K562 (cell line): ENCODE results near the gene PROK1.

Experiments
- BCLAF1 ChIP-seq, 2 experiments: fragments of 450-650 bp in 1 of 2; IDR thresholded peaks; 2 replicates each; pipeline ENCODE4 v1.6.1; 2011 to 2017; ENCODE audit warnings: low read depth in 2 of 2, antibody characterized with exemption in 1 of 2, borderline replicate concordance in 1 of 2, low read length in 1 of 2, mild to moderate bottlenecking in 1 of 2, mixed read lengths in 1 of 2; ENCODE audit not compliant: control insufficient read depth in 1 of 2
- CHCHD3 ChIP-seq: fragments of 250-450 bp; sonication (Bioruptor Pico); IDR thresholded peaks from 2 replicates; pipeline ENCODE4 v2.1.2; 2022; ENCODE audit warnings: mild to moderate bottlenecking
- E4F1 ChIP-seq: fragments of 250-450 bp; sonication (Bioruptor Pico); IDR thresholded peaks from 2 replicates; pipeline ENCODE4 v1.5.0; 2021; ENCODE audit warnings: mild to moderate bottlenecking, borderline replicate concordance
- FOS ChIP-seq: IDR thresholded peaks from 3 replicates; pipeline ENCODE4 v1.6.1; 2011; ENCODE audit not compliant: insufficient read length; ENCODE audit errors: extremely low read depth
- MAZ ChIP-seq, 2 experiments: fragments of 450-650 bp in 1 of 2; sonication (generic) in 1 of 2; formaldehyde crosslinking; IDR thresholded peaks in 1 of 2; conservative IDR thresholded peaks in 1 of 2; 2 replicates each; pipeline versions ENCODE4 v1.4.0 to v1.5.0; 2020; ENCODE audit warnings: mild to moderate bottlenecking in 1 of 2, missing genetic modification reagents in 1 of 2
- NCOR1 ChIP-seq: fragments of 450-650 bp; IDR thresholded peaks from 2 replicates; pipeline ENCODE4 v1.6.1; 2016; ENCODE audit warnings: mild to moderate bottlenecking, moderate library complexity
- TCF7 ChIP-seq: sonication (generic); IDR thresholded peaks from 2 replicates; pipeline ENCODE4 v1.6.1; 2016; ENCODE audit warnings: antibody characterized with exemption, borderline replicate concordance
- ZNF274 ChIP-seq: IDR thresholded peaks from 2 replicates; pipeline ENCODE4 v1.6.1; 2011; ENCODE audit warnings: low read depth, mild to moderate bottlenecking, low read length, moderate library complexity, borderline replicate concordance
- ZNF76 ChIP-seq: fragments of 250-450 bp; sonication (Bioruptor Pico); IDR thresholded peaks from 2 replicates; pipeline ENCODE4 v1.4.0; 2020; ENCODE audit warnings: mild to moderate bottlenecking, moderate library complexity, borderline replicate concordance

GRCh38 chr1:110477445-110477957 is 26.6 kb downstream of the PROK1 start:
- TF ChIP-seq ZNF274 (no peak), NCOR1 (no peak), E4F1 (CRISPR knock-in tag) (no peak), FOS (no peak), MAZ (CRISPR knock-in tag; conservative IDR thresholded peaks at IDR 0.05 in 1 of 2, IDR thresholded peaks at IDR 0.05 in 1 of 2) (no peak), BCLAF1 (IDR thresholded peaks at IDR 0.05; ENCODE audit: borderline replicate concordance in 1 of 2, control insufficient read depth in 1 of 2, low read depth in 2 of 2, low read length in 1 of 2) (no peak), CHCHD3 (CRISPR knock-in tag) (no peak), TCF7 (no peak), ZNF76 (CRISPR knock-in tag) (no peak)
